K562 (cell line): ENCODE measurements around the gene DGLUCY. TPM values are rescaled to one million over a fixed set of nuclear protein-coding genes. Genes with fewer than 3 reads are reported as not detected.

Experiments
- ATAC-seq: fragments of 200-7000 bp; cut with Tn5 transposase; 3 replicates; pipeline ENCODE4 v1.9.1; 2020; ENCODE audit warnings: moderate library complexity
- BruUV-seq: library from RNA; stranded (reverse); fragments of 400-500 nt; replicated peaks from 2 replicates; lab custom pipeline; 2021; lab: Mats Ljungman, UMichigan
- CTCF ChIA-PET: fragments of 300-600 bp; formaldehyde crosslinking; extraction: SDS; loops from one replicate; lab custom pipeline; 2021; ENCODE audit warnings: low intra/inter-chr PET ratio; lab: Yijun Ruan, JAX
- POLR2A ChIA-PET: fragments of 300-600, 350-650 bp; sonication (Branson Sonifier 250); formaldehyde crosslinking; extraction: SDS; loops from one replicate; lab custom pipeline; 2021; ENCODE audit warnings: antibody characterized with exemption, inconsistent platforms; lab: Yijun Ruan, JAX
- DNase-seq, 4 experiments: peaks; one replicate each; pipeline versions ENCODE4 v3.0.0 to v3.0.0-alpha.2; 2011 to 2018; ENCODE audit warnings: low spot score in 3 of 4, mixed read lengths in 3 of 4; ENCODE audit errors: extremely low read depth in 1 of 4
- FAIRE-seq: peaks from 2 replicates; lab custom pipeline; 2011; peaks lifted over from hg19 to GRCh38; lab: Jason Lieb, UNC
- H2AFZ ChIP-seq: 2 replicates; pipeline ENCODE4 v1.6.0; 2011; ENCODE audit warnings: low read depth, low read length, control low read depth, inconsistent platforms
- H3K27ac ChIP-seq: fragments of 200-600 bp; 3 replicates; pipeline ENCODE4 v1.8.0; 2011; ENCODE audit warnings: low read depth, mild to moderate bottlenecking, control low read depth, inconsistent platforms, low read length, moderate library complexity, mixed read lengths; ENCODE audit errors: extremely low read depth
- H3K27me3 ChIP-seq, 2 experiments: fragments of 300-600 bp in 1 of 2; 2 replicates in 1 of 2; 3 replicates in 1 of 2; pipeline versions ENCODE4 v1.6.0 to v1.8.0; 2011; ENCODE audit warnings: inconsistent platforms in 2 of 2, low read length in 2 of 2, mild to moderate bottlenecking in 1 of 2, mixed read lengths in 1 of 2, moderate library complexity in 1 of 2; ENCODE audit not compliant: control insufficient read depth in 2 of 2, insufficient read depth in 2 of 2
- H3K36me3 ChIP-seq: fragments of 300-600 bp; 3 replicates; pipeline ENCODE4 v1.8.0; 2011; ENCODE audit warnings: mild to moderate bottlenecking, low read length, inconsistent platforms; ENCODE audit not compliant: control insufficient read depth, insufficient read depth
- H3K4me1 ChIP-seq, 2 experiments: fragments of 200-600 bp in 1 of 2; replicated peaks in 1 of 2; 2 replicates in 1 of 2; 3 replicates in 1 of 2; pipeline versions ENCODE4 v1.5.1 to v1.8.0; 2011; ENCODE audit warnings: inconsistent platforms in 2 of 2, low read length in 2 of 2, mild to moderate bottlenecking in 1 of 2, mixed read lengths in 1 of 2, moderate library complexity in 1 of 2; ENCODE audit not compliant: control insufficient read depth in 2 of 2, insufficient read depth in 2 of 2
- H3K4me2 ChIP-seq: 2 replicates; pipeline ENCODE4 v1.6.1; 2011; ENCODE audit warnings: low read length, control low read depth, inconsistent platforms, mixed read lengths; ENCODE audit not compliant: insufficient read depth
- H3K4me3 ChIP-seq: fragments of 200-600 bp; sonication (generic), shearing (Covaris generic); 2 replicates; pipeline ENCODE4 v1.5.1; 2016; ENCODE audit warnings: control low read depth, inconsistent platforms
- H3K79me2 ChIP-seq: fragments of 200-600 bp; 3 replicates; pipeline ENCODE4 v1.8.0; 2011; ENCODE audit warnings: low read length, inconsistent platforms; ENCODE audit not compliant: control insufficient read depth, insufficient read depth
- H3K9ac ChIP-seq, 2 experiments: 2 replicates each; pipeline versions ENCODE4 v1.6.0 to v1.6.1; 2011; ENCODE audit warnings: low read depth in 2 of 2, low read length in 2 of 2, control low read depth in 1 of 2, inconsistent platforms in 1 of 2, mild to moderate bottlenecking in 1 of 2, mixed read lengths in 1 of 2; ENCODE audit not compliant: insufficient read depth in 1 of 2
- H3K9me1 ChIP-seq: one replicate; pipeline ENCODE4 v1.6.0; 2011; ENCODE audit warnings: inconsistent platforms, mild to moderate bottlenecking, low read length, moderate library complexity; ENCODE audit not compliant: control insufficient read depth, insufficient read depth
- H3K9me3 ChIP-seq: replicated peaks from 2 replicates; pipeline ENCODE4 v1.5.1; 2011; ENCODE audit warnings: low read depth, low read length, inconsistent platforms; ENCODE audit not compliant: control insufficient read depth, insufficient read depth
- H4K20me1 ChIP-seq: replicated peaks from 2 replicates; pipeline ENCODE4 v1.6.1; 2011; ENCODE audit warnings: low read length, inconsistent platforms, mixed read lengths; ENCODE audit not compliant: control insufficient read depth, insufficient read depth
- ESRRA ChIP-seq: fragments of 450-650 bp; IDR thresholded peaks from 2 replicates; pipeline ENCODE4 v1.6.1; 2014; ENCODE audit warnings: low read depth, mild to moderate bottlenecking, moderate library complexity, borderline replicate concordance
- WGBS: fragments of 100-300 bp; shearing (Covaris generic); methylation state at CpG from one replicate; pipeline ENCODE4 v1.1.6; 2016; ENCODE audit warnings: low coverage, mixed read lengths; ENCODE audit not compliant: insufficient coverage; ENCODE audit errors: missing lambda C conversion rate; 5-methylcytosine and 5-hydroxymethylcytosine counted together
- in situ Hi-C: fragments of 300-500 bp; cut with MboI; formaldehyde crosslinking; loops from 4 replicates; pipeline ENCODE4 v1.15.0; 2018; ENCODE audit warnings: inconsistent platforms, mixed read lengths
- intact Hi-C: fragments of 100-400 bp; cut with micrococcal nuclease; formaldehyde crosslinking; loops from 2 replicates; pipeline ENCODE4 v1.14.2; 2022
- polyA plus RNA-seq, 8 experiments: library from polyadenylated mRNA; depleted of rRNA in 4 of 8; stranded (reverse) in 5 of 8; unstranded in 3 of 8; fragments of >200 nt; fragmentation: Nextera tagmentation in 2 of 8; fragmentation: Illumina TruSeq in 1 of 8; extraction: Ambion mirVana in 2 of 8; extraction: Trizol in 1 of 8; gene quantifications; 2 replicates each; pipeline versions ENCODE4 v1.2.1 to v1.2.3, GENCODE V29; 2011 to 2014; ENCODE audit warnings: inconsistent platforms in 1 of 8, missing spikeins in 1 of 8
- total RNA-seq, 7 experiments: library from RNA; depleted of rRNA in 6 of 7; stranded (reverse); fragments of >200 nt in 6 of 7; fragmentation: Illumina TruSeq in 2 of 7; extraction: Trizol in 2 of 7; gene quantifications; 2 replicates each; pipeline versions ENCODE4 v1.2.1 to v1.2.3, GENCODE V29; 2011 to 2021; ENCODE audit warnings: low replicate concordance in 1 of 7
- TF ChIP-seq, protein P1 (sequence below): fragments of 450-650 bp; IDR thresholded peaks from 2 replicates; pipeline ENCODE4 v1.6.1; 2016; ENCODE audit warnings: low read depth

DGLUCY gene
- total and polyA plus RNA-seq, 9 of the 15 experiments (the other 6 are each of a cell fraction or from before 2014, with no cell fraction given) = 9.9 to 28.4 (median 21.0) TPM

- H3K27ac ChIP-seq = no peak overlapping the region
- H3K79me2 ChIP-seq = no peaks in the 10 kb centered on the region
- ChIA-PET POLR2A (interaction anchor here (0.6 kb wide), 1 partner anchor 14 kb away, joined by 5 read pairs; no protein-coding TSS in a partner anchor), CTCF (no interaction called here)
- DNase-seq (no peak), ATAC-seq (no peak), FAIRE-seq (no peak)
- no peaks in the 10 kb centered on the region for H3K27me3 ChIP-seq
- no peaks in the 10 kb centered on the region for H3K9me3 ChIP-seq
- H3K9ac ChIP-seq = no peak overlapping the region
- TF ChIP-seq, protein P1, sequence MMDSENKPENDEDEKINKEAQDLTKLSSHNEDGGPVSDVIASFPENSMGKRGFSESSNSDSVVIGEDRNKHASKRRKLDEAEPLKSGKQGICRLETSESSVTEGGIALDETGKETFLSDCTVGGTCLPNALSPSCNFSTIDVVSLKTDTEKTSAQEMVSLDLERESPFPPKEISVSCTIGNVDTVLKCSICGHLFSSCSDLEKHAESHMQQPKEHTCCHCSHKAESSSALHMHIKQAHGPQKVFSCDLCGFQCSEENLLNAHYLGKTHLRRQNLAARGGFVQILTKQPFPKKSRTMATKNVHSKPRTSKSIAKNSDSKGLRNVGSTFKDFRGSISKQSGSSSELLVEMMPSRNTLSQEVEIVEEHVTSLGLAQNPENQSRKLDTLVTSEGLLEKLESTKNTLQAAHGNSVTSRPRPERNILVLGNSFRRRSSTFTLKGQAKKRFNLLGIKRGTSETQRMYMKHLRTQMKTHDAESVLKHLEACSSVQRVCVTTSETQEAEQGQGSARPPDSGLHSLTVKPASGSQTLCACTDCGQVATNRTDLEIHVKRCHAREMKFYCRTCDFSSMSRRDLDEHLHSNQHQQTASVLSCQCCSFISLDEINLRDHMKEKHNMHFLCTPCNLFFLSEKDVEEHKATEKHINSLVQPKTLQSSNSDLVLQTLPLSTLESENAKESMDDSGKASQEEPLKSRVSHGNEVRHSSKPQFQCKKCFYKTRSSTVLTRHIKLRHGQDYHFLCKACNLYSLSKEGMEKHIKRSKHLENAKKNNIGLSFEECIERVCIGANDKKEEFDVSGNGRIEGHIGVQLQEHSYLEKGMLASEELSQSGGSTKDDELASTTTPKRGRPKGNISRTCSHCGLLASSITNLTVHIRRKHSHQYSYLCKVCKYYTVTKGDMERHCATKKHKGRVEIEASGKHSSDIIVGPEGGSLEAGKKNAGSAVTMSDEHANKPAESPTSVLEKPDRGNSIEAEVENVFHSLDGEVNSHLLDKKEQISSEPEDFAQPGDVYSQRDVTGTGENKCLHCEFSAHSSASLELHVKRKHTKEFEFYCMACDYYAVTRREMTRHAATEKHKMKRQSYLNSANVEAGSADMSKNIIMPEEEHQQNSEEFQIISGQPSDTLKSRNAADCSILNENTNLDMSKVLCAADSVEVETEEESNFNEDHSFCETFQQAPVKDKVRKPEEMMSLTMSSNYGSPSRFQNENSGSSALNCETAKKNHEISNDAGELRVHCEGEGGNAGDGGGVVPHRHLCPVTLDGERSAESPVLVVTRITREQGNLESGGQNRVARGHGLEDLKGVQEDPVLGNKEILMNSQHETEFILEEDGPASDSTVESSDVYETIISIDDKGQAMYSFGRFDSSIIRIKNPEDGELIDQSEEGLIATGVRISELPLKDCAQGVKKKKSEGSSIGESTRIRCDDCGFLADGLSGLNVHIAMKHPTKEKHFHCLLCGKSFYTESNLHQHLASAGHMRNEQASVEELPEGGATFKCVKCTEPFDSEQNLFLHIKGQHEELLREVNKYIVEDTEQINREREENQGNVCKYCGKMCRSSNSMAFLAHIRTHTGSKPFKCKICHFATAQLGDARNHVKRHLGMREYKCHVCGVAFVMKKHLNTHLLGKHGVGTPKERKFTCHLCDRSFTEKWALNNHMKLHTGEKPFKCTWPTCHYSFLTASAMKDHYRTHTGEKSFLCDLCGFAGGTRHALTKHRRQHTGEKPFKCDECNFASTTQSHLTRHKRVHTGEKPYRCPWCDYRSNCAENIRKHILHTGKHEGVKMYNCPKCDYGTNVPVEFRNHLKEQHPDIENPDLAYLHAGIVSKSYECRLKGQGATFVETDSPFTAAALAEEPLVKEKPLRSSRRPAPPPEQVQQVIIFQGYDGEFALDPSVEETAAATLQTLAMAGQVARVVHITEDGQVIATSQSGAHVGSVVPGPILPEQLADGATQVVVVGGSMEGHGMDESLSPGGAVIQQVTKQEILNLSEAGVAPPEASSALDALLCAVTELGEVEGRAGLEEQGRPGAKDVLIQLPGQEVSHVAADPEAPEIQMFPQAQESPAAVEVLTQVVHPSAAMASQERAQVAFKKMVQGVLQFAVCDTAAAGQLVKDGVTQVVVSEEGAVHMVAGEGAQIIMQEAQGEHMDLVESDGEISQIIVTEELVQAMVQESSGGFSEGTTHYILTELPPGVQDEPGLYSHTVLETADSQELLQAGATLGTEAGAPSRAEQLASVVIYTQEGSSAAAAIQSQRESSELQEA = no peak
- TF ChIP-seq ESRRA = peak; percentile 58; the same call in 1 of the 2 replicates
- no TSS peak for BruUV-seq
- H3K4me1 ChIP-seq = no peaks in the 10 kb centered on the region; a peak in 1 of 5 replicates
- no peak overlapping the region for H3K4me2 ChIP-seq
- no peak overlapping the region for H3K4me3 ChIP-seq
- H4K20me1 ChIP-seq = no peaks in the 10 kb centered on the region
- H3K9me1 ChIP-seq = no peaks in the 10 kb centered on the region
- in situ Hi-C loops (no loop called here), intact Hi-C loops (no loop called here)
- peaks cover 38% of the 10 kb centered on the region; the same call in 2 of the 3 replicates for H3K36me3 ChIP-seq
- no peak overlapping the region for H2AFZ ChIP-seq
- WGBS = 93% methylated on average over 3 of the region's 4 CpGs
Observed at GRCh38 chr14:91186515-91187066, 72.7 kb downstream of the DGLUCY start.
